ENCODE measurements around the gene PAH. TPM values are rescaled to one million over a fixed set of nuclear protein-coding genes. Genes with fewer than 3 reads are reported as not detected.
A peak's percentile ranks its signal among the peaks of the same experiment; 100 is the strongest.

The PAH gene
- total and polyA plus RNA-seq, 2 of the 13 experiments (the other 11 are each of a cell fraction or from before 2014, with no cell fraction given): 192 to 451 TPM

GRCh38 chr12:102950107-102950949 lies 33.3 kb upstream of the PAH start (continued):
- no peak for TF ChIP-seq ZHX2 (IDR thresholded peaks at IDR 0.05; ENCODE audit: low read depth)
- no peak for TF ChIP-seq ZHX2 (CRISPR knock-in tag; IDR thresholded peaks at IDR 0.05; ENCODE audit: borderline replicate concordance)
- TF ChIP-seq DNMT1 (CRISPR knock-in tag; IDR thresholded peaks at IDR 0.05): 0 out of 2 replicates have a peak, but pooled peaks have one; percentile 34
- TF ChIP-seq XBP1 (CRISPR knock-in tag; IDR thresholded peaks at IDR 0.05): no peak
- TF ChIP-seq ZIK1 (CRISPR knock-in tag; IDR thresholded peaks at IDR 0.05; ENCODE audit: borderline replicate concordance, low read depth): no peak
- TF ChIP-seq MEIS2 (CRISPR knock-in tag; IDR thresholded peaks at IDR 0.05): peak; percentile 66; the same call in 1 of the 2 replicates
- TF ChIP-seq PHF8 (CRISPR knock-in tag; IDR thresholded peaks at IDR 0.05): no peak
- peak; percentile 83 for TF ChIP-seq ZFX (CRISPR knock-in tag; IDR thresholded peaks at IDR 0.05; ENCODE audit: low read depth)
- TF ChIP-seq, protein P1, sequence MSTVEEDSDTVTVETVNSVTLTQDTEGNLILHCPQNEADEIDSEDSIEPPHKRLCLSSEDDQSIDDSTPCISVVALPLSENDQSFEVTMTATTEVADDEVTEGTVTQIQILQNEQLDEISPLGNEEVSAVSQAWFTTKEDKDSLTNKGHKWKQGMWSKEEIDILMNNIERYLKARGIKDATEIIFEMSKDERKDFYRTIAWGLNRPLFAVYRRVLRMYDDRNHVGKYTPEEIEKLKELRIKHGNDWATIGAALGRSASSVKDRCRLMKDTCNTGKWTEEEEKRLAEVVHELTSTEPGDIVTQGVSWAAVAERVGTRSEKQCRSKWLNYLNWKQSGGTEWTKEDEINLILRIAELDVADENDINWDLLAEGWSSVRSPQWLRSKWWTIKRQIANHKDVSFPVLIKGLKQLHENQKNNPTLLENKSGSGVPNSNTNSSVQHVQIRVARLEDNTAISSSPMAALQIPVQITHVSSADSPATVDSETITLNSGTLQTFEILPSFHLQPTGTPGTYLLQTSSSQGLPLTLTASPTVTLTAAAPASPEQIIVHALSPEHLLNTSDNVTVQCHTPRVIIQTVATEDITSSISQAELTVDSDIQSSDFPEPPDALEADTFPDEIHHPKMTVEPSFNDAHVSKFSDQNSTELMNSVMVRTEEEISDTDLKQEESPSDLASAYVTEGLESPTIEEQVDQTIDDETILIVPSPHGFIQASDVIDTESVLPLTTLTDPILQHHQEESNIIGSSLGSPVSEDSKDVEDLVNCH (CRISPR knock-in tag; IDR thresholded peaks at IDR 0.05): no peak
- no peak for TF ChIP-seq ZNF326 (CRISPR knock-in tag; IDR thresholded peaks at IDR 0.05; ENCODE audit: borderline replicate concordance)
- no peak for TF ChIP-seq PBX2 (CRISPR knock-in tag; IDR thresholded peaks at IDR 0.05)
- TF ChIP-seq MTERF4 (CRISPR knock-in tag; IDR thresholded peaks at IDR 0.05): no peak
- no peak for TF ChIP-seq ZNF660 (CRISPR knock-in tag; IDR thresholded peaks at IDR 0.05; ENCODE audit: borderline replicate concordance, low read depth)
- TF ChIP-seq NFKB2 (CRISPR knock-in tag; IDR thresholded peaks at IDR 0.05; ENCODE audit: borderline replicate concordance): peak; percentile 79; the same call in 1 of the 2 replicates
- TF ChIP-seq ZNF33B (CRISPR knock-in tag; IDR thresholded peaks at IDR 0.05): no peak
- no peak for TF ChIP-seq ZBTB3 (CRISPR knock-in tag; IDR thresholded peaks at IDR 0.05; ENCODE audit: borderline replicate concordance, low read depth)
- TF ChIP-seq ZNF546 (CRISPR knock-in tag; conservative IDR thresholded peaks at IDR 0.05): no peak
- TF ChIP-seq ERF (CRISPR knock-in tag; IDR thresholded peaks at IDR 0.05): no peak

Measured in HepG2 (cell line).